HG03139 (cell line): ENCODE data around the gene CD28.
A peak's percentile ranks its signal among the peaks of the same experiment; 100 is the strongest.

Experiments
- ATAC-seq: cut with Tn5 transposase; IDR thresholded peaks from one replicate; pipeline ENCODE4 v1.9.1; 2021; ENCODE audit not compliant: unreplicated experiment

CD28 gene

DNA sequence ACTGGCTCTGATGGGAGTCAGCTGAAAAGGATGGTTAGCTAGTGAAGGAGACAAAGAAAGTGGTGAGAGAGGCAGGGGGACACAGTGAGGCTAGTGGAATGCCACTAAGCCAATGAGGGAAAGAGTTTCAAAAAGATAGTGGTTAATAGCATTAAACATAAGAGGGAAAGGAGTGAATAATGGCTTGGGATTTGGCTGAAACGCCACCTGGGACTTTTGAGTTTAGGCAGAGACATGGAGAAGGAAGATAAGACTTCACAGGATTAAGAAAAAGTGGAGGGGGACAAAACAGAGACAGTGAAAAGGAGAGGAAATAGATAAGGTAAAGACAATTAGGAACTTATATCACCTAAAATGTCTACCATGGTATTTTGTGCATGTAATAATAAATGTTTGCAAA is 6.9 kb downstream of the CD28 start:
- no peak for ATAC-seq

GRCh38 chr2:203714112-203714511 is 7.7 kb downstream of the CD28 start:
- no peak for ATAC-seq

DNA sequence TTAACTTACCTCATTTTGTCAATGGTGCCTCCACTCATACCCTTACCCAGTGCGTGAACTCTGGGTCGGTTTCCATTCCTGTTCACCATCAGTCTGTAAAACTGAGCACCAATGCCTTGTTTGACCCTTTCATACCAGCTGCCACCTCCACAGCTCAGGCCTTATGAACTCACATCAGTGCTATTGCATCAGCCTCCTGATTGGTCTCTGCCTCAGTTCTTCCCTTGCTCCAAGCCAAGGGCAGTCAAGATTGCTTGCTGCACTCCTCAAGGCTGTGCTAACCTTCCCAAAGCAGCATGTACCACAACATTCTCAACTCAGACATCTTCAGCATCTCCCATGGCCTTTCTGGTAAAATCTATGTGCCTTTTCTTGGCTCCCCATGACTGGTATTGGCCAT is 9.3 kb downstream of the CD28 start:
- ATAC-seq: no peak

GRCh38 chr2:203718087-203718486 is 11.6 kb downstream of the CD28 start:
- peak; percentile 94 for ATAC-seq

DNA sequence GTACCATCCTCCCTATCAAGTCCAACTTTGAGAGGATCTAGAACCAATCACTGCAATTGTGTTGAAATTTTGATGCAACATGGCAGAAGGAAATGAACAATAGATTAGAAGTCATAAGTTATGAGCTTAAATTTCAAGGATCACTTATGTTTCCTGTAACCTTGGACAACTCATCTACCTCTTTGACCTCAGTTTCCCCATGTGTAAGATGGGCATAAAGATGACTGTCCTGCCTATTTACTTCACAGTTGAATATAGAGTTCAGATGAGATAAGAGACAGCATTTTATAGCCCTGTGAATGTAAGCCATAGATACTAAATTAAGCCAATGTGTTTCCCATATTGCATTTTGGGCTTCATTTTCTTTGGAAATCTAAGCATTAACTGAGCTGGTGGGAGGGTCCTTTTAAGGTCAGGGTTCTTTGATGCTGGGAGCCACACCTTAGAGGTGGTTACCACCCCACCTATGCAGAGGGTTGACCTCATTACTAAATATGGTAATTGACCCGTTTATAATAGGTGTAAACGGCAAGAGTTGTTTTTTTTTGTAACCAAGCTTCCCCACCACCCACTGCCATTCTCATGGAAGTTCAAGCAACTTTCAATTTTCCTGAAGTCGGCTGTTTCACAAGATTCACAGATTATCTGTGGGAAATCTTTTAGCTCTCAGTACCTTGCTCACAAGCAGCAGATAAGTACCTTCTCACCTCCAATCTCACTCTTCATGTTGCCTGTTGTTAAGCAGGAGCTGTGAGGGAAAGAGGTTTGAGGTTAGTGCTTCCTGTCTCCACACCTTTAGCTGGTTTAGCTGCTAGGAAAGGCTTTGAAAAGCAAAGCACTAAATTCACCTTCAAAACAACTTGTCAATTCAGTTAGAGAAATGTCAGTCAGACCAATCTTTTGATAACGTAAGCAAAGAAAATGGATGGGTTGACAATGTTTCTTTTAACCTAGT is 13.3 kb downstream of the CD28 start:
- ATAC-seq: no peak

GRCh38 chr2:203720915-203721672 is 14.7 kb downstream of the CD28 start:
- no peak for ATAC-seq

DNA sequence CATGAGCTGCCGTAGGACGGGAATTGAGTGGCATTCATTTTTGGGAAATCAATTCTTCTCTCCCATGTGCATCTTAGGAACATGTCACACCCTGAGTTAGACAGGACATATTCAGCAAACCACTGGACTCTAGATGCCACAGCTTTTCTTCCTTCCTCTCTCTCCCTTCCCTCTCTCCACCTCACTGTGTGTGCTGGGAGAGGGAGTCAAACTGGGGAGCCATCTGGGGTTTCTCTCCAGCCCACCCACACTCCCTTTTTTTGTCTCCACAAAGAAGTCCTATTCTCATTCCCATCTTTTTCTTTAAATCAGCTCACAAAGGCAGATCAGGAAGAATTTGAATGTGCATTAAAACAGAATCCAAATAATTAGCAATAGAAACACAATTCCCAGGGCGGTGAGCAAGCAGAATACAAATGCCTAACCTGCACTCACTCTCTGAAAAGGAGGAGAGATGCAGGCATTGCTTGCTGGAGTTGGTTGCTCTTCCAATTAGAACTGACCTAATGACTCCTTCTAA is 15.4 kb downstream of the CD28 start:
- no peak for ATAC-seq

- no peak for ATAC-seq
Observed at GRCh38 chr2:203722411-203722810, 16.0 kb downstream of the CD28 start.

DNA sequence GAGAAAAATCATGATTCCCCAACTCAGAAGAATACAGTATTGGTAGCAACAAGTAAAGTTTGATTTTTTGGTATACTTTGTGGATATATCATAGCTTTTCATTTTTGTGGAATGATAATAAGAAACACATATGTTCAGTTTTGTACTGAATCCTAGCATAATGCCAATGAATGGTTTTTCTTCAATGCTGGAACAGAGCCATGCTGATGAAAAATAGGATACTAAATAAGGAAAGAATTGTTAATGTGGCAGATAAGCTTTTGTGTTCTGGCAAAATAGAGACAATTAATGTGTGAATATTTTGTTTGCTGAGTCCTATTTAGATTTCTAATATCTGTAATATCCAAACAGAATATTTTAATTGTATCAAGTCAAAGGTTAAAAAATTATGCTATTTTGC is 21.9 kb downstream of the CD28 start:
- no peak for ATAC-seq

DNA sequence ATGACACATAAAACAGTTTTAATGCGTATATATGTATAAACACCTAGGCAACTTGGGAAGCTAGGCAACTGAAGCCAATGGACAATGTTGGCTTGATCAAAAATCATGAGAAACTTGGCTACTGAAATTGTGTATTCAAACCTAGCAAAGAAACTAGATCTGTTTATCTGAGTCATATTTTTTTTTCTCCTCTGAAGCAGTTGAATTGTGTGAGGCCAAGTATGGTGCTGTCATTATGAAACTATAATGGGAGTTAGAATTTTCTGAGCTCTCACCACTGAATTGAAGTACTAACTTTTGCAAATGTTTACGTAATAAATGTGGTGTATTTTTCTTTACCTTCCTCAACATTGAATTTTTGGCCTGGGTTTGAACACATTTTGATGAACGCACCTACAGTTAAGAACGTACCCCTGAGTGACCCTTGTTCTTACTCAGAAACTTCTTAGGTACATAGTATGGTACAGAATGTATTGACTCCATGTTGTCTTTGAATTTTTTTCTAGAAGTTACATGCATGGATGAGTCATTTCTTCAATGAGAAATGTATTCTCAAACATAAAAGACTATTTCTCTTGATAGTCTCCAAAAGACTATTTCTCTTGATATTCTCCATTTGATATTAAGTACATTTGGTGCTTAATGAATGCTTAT is 23.8 kb downstream of the CD28 start:
- ATAC-seq: no peak

GRCh38 chr2:203730883-203731282 is 24.4 kb downstream of the CD28 start:
- no peak for ATAC-seq

DNA sequence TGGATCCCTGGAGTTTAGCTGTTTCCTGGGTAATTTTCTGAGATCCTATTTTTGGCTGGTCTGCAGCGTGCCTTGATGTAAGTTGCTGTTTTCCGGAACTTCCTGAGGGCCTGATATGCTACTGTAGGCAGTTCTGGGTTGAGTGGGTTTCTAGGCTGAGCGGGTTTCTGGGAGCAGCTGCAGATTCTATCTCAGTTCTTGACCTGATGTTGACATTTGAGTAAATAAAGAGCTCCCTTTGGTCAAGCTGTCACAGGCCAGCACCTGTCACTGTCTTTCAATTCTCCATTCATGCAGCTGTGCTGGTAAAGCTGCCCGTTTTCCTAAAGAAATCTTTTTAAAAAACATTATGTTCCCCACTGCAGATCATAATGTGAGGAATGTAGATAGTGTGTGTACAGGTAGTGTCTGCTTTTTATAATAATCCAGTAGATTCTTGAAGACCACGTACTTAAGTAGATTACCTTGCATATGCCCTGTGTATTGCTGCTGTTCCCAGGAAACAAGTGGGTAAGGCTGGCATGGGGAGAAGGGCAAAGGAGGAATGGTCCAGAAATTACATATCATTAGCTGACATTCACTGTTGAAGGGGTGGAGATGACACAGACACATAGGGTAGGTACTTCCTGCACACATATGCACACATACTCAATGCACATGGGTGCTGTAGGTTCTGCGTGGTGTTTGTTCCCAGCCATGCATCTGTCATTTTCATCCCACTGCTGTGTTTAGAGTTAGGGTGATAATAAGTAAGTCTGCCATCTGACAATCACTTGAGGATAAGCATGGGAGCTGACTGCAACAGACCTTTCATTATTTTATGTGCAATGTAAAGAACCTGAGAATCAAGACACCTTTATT is 25.9 kb downstream of the CD28 start:
- no peak for ATAC-seq

DNA sequence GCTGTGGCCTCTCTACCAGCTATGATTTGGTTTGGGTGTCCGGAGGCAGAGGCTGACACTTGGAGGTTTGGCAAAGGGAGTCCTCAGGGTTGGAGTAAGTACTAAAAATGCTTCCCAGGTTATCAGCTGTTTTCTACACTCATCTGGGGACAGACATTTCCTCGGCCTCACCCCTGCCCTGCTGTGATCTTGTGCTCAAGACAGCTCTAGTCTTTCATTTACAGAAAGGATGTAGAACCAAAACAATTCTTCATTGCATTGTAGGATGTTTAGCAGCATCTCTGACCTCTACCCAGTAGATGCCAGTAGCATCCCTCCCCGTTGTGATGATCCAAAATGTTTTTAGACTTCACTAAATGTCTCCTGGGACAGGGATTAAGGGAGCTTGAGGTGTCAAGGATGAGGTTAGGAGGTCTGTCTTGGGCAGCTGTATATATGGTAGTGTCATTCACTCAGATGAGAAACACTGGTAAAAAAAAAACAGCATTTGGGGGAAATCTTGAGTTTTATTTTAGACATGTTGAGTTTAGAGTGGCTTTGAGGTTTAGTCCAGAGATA is 26.6 kb downstream of the CD28 start:
- no peak for ATAC-seq

DNA sequence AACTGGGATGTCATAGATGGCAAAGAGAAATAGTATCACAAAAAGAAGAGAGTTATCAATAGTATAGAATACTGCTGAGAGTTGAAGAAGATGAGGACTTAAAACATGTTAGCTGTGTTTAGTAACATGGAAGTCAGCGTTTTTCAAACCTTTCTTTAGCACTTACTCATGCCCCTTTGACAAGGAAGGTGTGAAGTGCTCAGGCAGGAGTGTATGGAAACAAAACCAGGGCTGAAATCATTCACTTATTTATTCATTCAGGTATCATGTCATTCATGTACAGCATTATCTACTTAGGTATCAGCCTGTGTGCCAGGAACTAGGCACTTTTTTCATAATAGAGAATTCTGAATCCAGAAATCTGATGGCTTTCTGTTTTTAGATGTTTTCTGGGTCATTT is 27.2 kb downstream of the CD28 start:
- ATAC-seq: no peak

- no peak for ATAC-seq
Observed at GRCh38 chr2:203734276-203734983, 28.0 kb downstream of the CD28 start.

DNA sequence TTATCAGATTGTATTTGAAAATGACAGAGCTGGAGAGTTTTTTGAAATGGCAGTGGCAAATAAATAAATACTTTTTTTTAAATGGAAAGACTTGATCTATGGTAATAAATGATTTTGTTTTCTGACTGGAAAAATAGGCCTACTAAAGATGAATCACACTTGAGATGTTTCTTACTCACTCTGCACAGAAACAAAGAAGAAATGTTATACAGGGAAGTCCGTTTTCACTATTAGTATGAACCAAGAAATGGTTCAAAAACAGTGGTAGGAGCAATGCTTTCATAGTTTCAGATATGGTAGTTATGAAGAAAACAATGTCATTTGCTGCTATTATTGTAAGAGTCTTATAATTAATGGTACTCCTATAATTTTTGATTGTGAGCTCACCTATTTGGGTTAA is 30.9 kb downstream of the CD28 start:
- no peak for ATAC-seq

DNA sequence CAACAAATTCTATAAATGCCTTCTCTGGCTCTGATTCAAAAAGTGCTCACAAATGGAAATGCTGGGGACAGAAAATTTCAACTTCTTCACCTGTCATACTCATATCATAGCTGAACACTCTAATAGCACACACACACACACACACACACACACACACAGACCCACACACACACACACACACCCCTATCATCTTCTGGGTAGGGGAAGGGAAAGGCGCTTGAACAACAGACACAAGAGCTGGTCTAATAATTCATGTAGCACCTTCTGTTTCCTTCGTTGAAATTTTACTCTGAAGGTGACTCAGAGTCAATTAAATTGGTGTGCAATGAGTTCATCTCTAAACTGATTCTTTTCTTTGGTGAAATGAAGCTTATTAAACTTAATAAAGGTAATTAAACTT is 32.9 kb downstream of the CD28 start:
- no peak for ATAC-seq

GRCh38 chr2:203740871-203741281 is 34.4 kb downstream of the CD28 start:
- no peak for ATAC-seq

- ATAC-seq: no peak
Observed at GRCh38 chr2:203741566-203741965, 35.1 kb downstream of the CD28 start.
